HepG2 (cell line): ENCODE results near the gene PRSS53. TPM values are rescaled to one million over a fixed set of nuclear protein-coding genes. Genes with fewer than 3 reads are reported as not detected.

Experiments
- CEBPB ChIP-seq: IDR thresholded peaks from 2 replicates; pipeline ENCODE4 v1.6.1; 2011; ENCODE audit warnings: low read depth, low read length, improper control_type of control experiment, borderline replicate concordance
- CHD2 ChIP-seq: IDR thresholded peaks from 2 replicates; pipeline ENCODE4 v1.6.1; 2011; ENCODE audit warnings: low read depth, low read length, improper control_type of control experiment
- CHD4 ChIP-seq: fragments of 200-600 bp; sonication (generic); IDR thresholded peaks from 2 replicates; pipeline ENCODE4 v1.7.0; 2017; ENCODE audit warnings: mild to moderate bottlenecking, low read length, borderline replicate concordance
- DNMT3B ChIP-seq: conservative IDR thresholded peaks from 2 replicates; pipeline ENCODE4 v1.6.1; 2016; ENCODE audit warnings: missing biosample characterization, control low read depth
- DPF2 ChIP-seq: sonication (generic); formaldehyde crosslinking; IDR thresholded peaks from 2 replicates; pipeline ENCODE4 v1.4.0; 2020; ENCODE audit warnings: mild to moderate bottlenecking, low read depth, missing genetic modification reagents, borderline replicate concordance
- FOXM1 ChIP-seq: sonication (generic); formaldehyde crosslinking; IDR thresholded peaks from 2 replicates; pipeline ENCODE4 v1.5.0; 2020; ENCODE audit warnings: missing genetic modification reagents
- GPBP1L1 ChIP-seq: sonication (generic); formaldehyde crosslinking; IDR thresholded peaks from 2 replicates; pipeline ENCODE4 v1.5.0; 2020; ENCODE audit warnings: mild to moderate bottlenecking, missing genetic modification reagents
- KDM2A ChIP-seq: sonication (generic); formaldehyde crosslinking; IDR thresholded peaks from 2 replicates; pipeline ENCODE4 v1.4.0; 2020; ENCODE audit warnings: low read depth, missing genetic modification reagents, borderline replicate concordance
- MAF1 ChIP-seq: sonication (generic); formaldehyde crosslinking; IDR thresholded peaks from 2 replicates; pipeline ENCODE4 v1.5.0; 2020; ENCODE audit warnings: missing genetic modification reagents, borderline replicate concordance
- NFKB2 ChIP-seq: sonication (generic); formaldehyde crosslinking; IDR thresholded peaks from 2 replicates; pipeline ENCODE4 v1.4.0; 2020; ENCODE audit warnings: missing genetic modification reagents, borderline replicate concordance
- NR2F1 ChIP-seq, 2 experiments: fragments of 450-650 bp in 1 of 2; formaldehyde crosslinking in 1 of 2; IDR thresholded peaks; 2 replicates each; pipeline versions ENCODE4 v1.5.0 to v1.6.1; 2016 to 2020; ENCODE audit warnings: mild to moderate bottlenecking in 1 of 2, missing compliant biosample characterization in 1 of 2, missing genetic modification reagents in 1 of 2, moderate library complexity in 1 of 2
- PHF8 ChIP-seq: sonication (generic); formaldehyde crosslinking; IDR thresholded peaks from 2 replicates; pipeline ENCODE4 v1.5.0; 2020; ENCODE audit warnings: missing genetic modification reagents
- RAD21 ChIP-seq: fragments of 450-650 bp; formaldehyde crosslinking; IDR thresholded peaks from 2 replicates; pipeline ENCODE4 v1.5.0; 2020; ENCODE audit warnings: mild to moderate bottlenecking
- SETDB1 ChIP-seq: sonication (generic); formaldehyde crosslinking; IDR thresholded peaks from 2 replicates; pipeline ENCODE4 v1.5.1; 2020; ENCODE audit warnings: missing genetic modification reagents, mild to moderate bottlenecking, borderline replicate concordance
- SMC3 ChIP-seq: IDR thresholded peaks from 2 replicates; pipeline ENCODE4 v1.6.1; 2011; ENCODE audit warnings: low read length, improper control_type of control experiment
- SOX5 ChIP-seq: IDR thresholded peaks from 2 replicates; pipeline ENCODE4 v1.6.1; 2016; ENCODE audit warnings: borderline replicate concordance
- ZKSCAN1 ChIP-seq: fragments of 150-350 bp; IDR thresholded peaks from 2 replicates; pipeline ENCODE4 v1.6.1; 2014; ENCODE audit warnings: low read length
- ZNF10 ChIP-seq: sonication (generic); formaldehyde crosslinking; IDR thresholded peaks from 2 replicates; pipeline ENCODE4 v1.4.0; 2020; ENCODE audit warnings: mild to moderate bottlenecking, low read depth, missing genetic modification reagents, borderline replicate concordance
- ZNF3 ChIP-seq: IDR thresholded peaks from 2 replicates; pipeline ENCODE4 v1.7.0; 2017; ENCODE audit warnings: inconsistent platforms
- ZNF496 ChIP-seq: sonication (generic); formaldehyde crosslinking; IDR thresholded peaks from 2 replicates; pipeline ENCODE4 v1.8.1; 2023; ENCODE audit warnings: mild to moderate bottlenecking, moderate library complexity, missing genetic modification reagents; ENCODE audit not compliant: insufficient replicate concordance
- ZNF75D ChIP-seq: sonication (generic); formaldehyde crosslinking; IDR thresholded peaks from 2 replicates; pipeline ENCODE4 v1.8.1; 2023; ENCODE audit warnings: missing genetic modification reagents, mild to moderate bottlenecking, borderline replicate concordance
- ZNF816 ChIP-seq: sonication (generic); formaldehyde crosslinking; IDR thresholded peaks from 2 replicates; pipeline ENCODE4 v1.8.0; 2022; ENCODE audit warnings: missing genetic modification reagents, mild to moderate bottlenecking, borderline replicate concordance
- ZSCAN30 ChIP-seq: sonication (generic); formaldehyde crosslinking; IDR thresholded peaks from 2 replicates; pipeline ENCODE4 v1.5.0; 2020; ENCODE audit warnings: mild to moderate bottlenecking, missing genetic modification reagents
- ZSCAN31 ChIP-seq: sonication (generic); formaldehyde crosslinking; IDR thresholded peaks from 2 replicates; pipeline ENCODE4 v1.5.0; 2020; ENCODE audit warnings: low read depth, mild to moderate bottlenecking, missing genetic modification reagents
- polyA plus RNA-seq, 8 experiments: library from polyadenylated mRNA; depleted of rRNA in 3 of 8; stranded (reverse) in 7 of 8; unstranded in 1 of 8; fragments of >200 nt; fragmentation: Illumina TruSeq in 4 of 8; extraction: Trizol in 4 of 8; gene quantifications; 2 replicates each; pipeline versions ENCODE4 v1.2.1 to v1.2.3, GENCODE V29; 2011 to 2016; ENCODE audit warnings: low read depth in 4 of 8, missing spikeins in 1 of 8, mixed read lengths in 1 of 8; ENCODE audit not compliant: insufficient read depth in 1 of 8
- total RNA-seq, 5 experiments: library from RNA; depleted of rRNA; stranded (reverse); fragments of >200 nt; fragmentation: Illumina TruSeq; extraction: Trizol; gene quantifications; 2 replicates each; pipeline ENCODE4 v1.2.3, GENCODE V29; 2016; ENCODE audit warnings: low read depth in 1 of 5
- TF ChIP-seq, protein P1 (sequence below): sonication (generic); formaldehyde crosslinking; IDR thresholded peaks from 2 replicates; pipeline ENCODE4 v1.5.1; 2020; ENCODE audit warnings: missing genetic modification reagents, mild to moderate bottlenecking, borderline replicate concordance
- TF ChIP-seq, protein P2 (sequence below): sonication (generic); IDR thresholded peaks from 2 replicates; pipeline ENCODE4 v1.6.1; 2016; ENCODE audit warnings: low read depth, borderline replicate concordance

Gene PRSS53
- total and polyA plus RNA-seq, 2 of the 13 experiments (the other 11 are each of a cell fraction or from before 2014, with no cell fraction given): 2.2 to 7.4 TPM

- TF ChIP-seq ZNF496 (no peak), NFKB2 (peak; percentile 17), CHD4 (peak; percentile 82; the same call in 1 of the 2 replicates), ZNF3 (CRISPR knock-in tag) (no peak), ZSCAN30 (CRISPR knock-in tag) (no peak), ZNF10 (CRISPR knock-in tag) (no peak), ZNF816 (peak; percentile 61; the same call in 1 of the 2 replicates), GPBP1L1 (CRISPR knock-in tag) (no peak), DNMT3B (no peak), MAF1 (no peak), SMC3 (no peak), CHD2 (no peak), SOX5 (CRISPR knock-in tag) (no peak), CEBPB (no peak), PHF8 (CRISPR knock-in tag) (peak; percentile 45; the same call in 1 of the 2 replicates), NR2F1 (CRISPR knock-in tag; IDR thresholded peaks at IDR 0.05) (no peak), FOXM1 (CRISPR knock-in tag) (no peak), RAD21 (CRISPR knock-in tag) (no peak), ZKSCAN1 (no peak), KDM2A (peak; percentile 19; the same call in 1 of the 2 replicates), ZSCAN31 (CRISPR knock-in tag) (no peak), SETDB1 (no peak), DPF2 (CRISPR knock-in tag) (no peak), ZNF75D (CRISPR knock-in tag) (no peak)
- TF ChIP-seq, protein P1, sequence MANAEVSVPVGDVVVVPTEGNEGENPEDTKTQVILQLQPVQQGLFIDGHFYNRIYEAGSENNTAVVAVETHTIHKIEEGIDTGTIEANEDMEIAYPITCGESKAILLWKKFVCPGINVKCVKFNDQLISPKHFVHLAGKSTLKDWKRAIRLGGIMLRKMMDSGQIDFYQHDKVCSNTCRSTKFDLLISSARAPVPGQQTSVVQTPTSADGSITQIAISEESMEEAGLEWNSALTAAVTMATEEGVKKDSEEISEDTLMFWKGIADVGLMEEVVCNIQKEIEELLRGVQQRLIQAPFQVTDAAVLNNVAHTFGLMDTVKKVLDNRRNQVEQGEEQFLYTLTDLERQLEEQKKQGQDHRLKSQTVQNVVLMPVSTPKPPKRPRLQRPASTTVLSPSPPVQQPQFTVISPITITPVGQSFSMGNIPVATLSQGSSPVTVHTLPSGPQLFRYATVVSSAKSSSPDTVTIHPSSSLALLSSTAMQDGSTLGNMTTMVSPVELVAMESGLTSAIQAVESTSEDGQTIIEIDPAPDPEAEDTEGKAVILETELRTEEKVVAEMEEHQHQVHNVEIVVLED: no peak
- TF ChIP-seq, protein P2, sequence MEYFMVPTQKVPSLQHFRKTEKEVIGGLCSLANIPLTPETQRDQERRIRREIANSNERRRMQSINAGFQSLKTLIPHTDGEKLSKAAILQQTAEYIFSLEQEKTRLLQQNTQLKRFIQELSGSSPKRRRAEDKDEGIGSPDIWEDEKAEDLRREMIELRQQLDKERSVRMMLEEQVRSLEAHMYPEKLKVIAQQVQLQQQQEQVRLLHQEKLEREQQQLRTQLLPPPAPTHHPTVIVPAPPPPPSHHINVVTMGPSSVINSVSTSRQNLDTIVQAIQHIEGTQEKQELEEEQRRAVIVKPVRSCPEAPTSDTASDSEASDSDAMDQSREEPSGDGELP: no peak
Observed at GRCh38 chr16:31072540-31073141, 16.1 kb downstream of the PRSS53 start (continued).
